ENCODE measurements around the gene ZNF536. TPM values are rescaled to one million over a fixed set of nuclear protein-coding genes. Genes with fewer than 3 reads are reported as not detected.

ZNF536 gene
- total RNA-seq, 1 experiment from 2014 or later = not detected

DNA sequence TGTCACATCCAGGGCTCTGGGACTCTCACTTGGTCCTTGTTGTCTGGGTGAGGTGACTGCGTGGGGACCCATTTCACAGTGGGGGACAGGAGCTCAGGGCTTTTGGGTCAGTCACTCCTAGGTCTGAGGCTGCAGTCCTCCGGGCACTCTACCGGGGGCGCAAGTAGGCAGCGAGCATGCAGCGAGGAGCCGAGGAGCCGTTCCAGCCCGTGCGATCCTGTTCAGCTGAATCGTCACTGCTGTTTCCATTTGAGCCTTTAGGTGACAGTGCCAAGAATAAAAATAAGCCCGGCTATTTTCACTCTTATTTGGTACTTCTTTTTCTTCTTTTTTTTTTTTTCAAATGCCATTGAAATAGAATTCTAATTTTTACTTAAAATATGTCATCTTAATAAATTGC is 126.5 kb downstream of the ZNF536 start:
- no peak overlapping the region for H3K27ac Mint-ChIP-seq
- Histone ChIP-seq H3T11ph (ENCODE audit: low read length) (no peak overlapping the region), H3K4ac (ENCODE audit: low read depth, low read length) (no peak overlapping the region), H3K9ac (ENCODE audit: extremely low read depth, insufficient read length, low read length) (no peak overlapping the region), H2BK120ac (ENCODE audit: low read depth, low read length, poor library complexity, severe bottlenecking) (no peak overlapping the region), H3K79me1 (ENCODE audit: insufficient read depth, low read depth, low read length, poor library complexity, severe bottlenecking) (no peaks in the 10 kb centered on the region), H3K4me2 (ENCODE audit: insufficient read depth, insufficient read length, low read length) (no peak overlapping the region), H2BK15ac (ENCODE audit: low read depth, low read length) (no peak overlapping the region), H2BK12ac (ENCODE audit: insufficient read length, low read depth, low read length) (no peak overlapping the region), H3K18ac (ENCODE audit: insufficient read length, low read depth, low read length) (no peak overlapping the region), H2BK20ac (ENCODE audit: low read depth, low read length, poor library complexity, severe bottlenecking) (no peak overlapping the region), H4K20me1 (ENCODE audit: control insufficient read depth, insufficient read depth, insufficient read length) (no peaks in the 10 kb centered on the region), H2AK5ac (ENCODE audit: insufficient read length, low read length) (no peak overlapping the region), H4K91ac (ENCODE audit: insufficient read length, low read depth, low read length) (no peak overlapping the region), H3K9me3 (ENCODE audit: control insufficient read depth, low read depth, low read length) (no peaks in the 10 kb centered on the region), H3K23ac (ENCODE audit: insufficient read length, low read depth, low read length) (no peak overlapping the region), H2AFZ (ENCODE audit: low read length) (no peak overlapping the region), H4K5ac (ENCODE audit: insufficient read length, low read depth, low read length) (no peak overlapping the region), H2BK5ac (ENCODE audit: insufficient read length, low read length) (no peak overlapping the region), H3K14ac (ENCODE audit: insufficient read depth, low read length) (no peak overlapping the region), H3K56ac (ENCODE audit: insufficient read length, low read depth, low read length) (no peak overlapping the region), H3K4me1 (ENCODE audit: insufficient read depth, low read length) (no peaks in the 10 kb centered on the region), H3K23me2 (ENCODE audit: insufficient read length, low read depth, low read length, poor library complexity, severe bottlenecking) (no peaks in the 10 kb centered on the region), H3K27ac (ENCODE audit: insufficient read length, low read depth, low read length) (no peak overlapping the region), H4K8ac (replicated peaks; ENCODE audit: insufficient read length, low read depth, low read length) (no peak overlapping the region), H3K27me3 (ENCODE audit: insufficient read depth, low read length) (no peaks in the 10 kb centered on the region), H3K79me2 (ENCODE audit: insufficient read depth, low read length) (no peaks in the 10 kb centered on the region)
- H3K4me3 Mint-ChIP-seq = no peak overlapping the region
- H3K36me3 Mint-ChIP-seq (ENCODE audit: insufficient read depth in 1 of 3, low read depth in 3 of 3) = no peaks in the 10 kb centered on the region
- no CpG with 5 or more reads among the region's 12 CpGs for WGBS (ENCODE audit: extremely low coverage, insufficient read length, low lambda C conversion rate)
- H3K27me3 Mint-ChIP-seq (ENCODE audit: low read depth) = no peaks in the 10 kb centered on the region; the same call in none of the 2 replicates
- TF ChIP-seq CTCF (conservative IDR thresholded peaks at IDR 0.05) = peak; percentile 72
- H3K4me1 Mint-ChIP-seq = peaks cover under 1 to 16% of the 10 kb centered on the region in 2 experiments
- peaks cover 0 to 4% of the 10 kb centered on the region in 2 experiments; a peak in 1 of 5 replicates for H3K9me3 Mint-ChIP-seq
- peak; percentile 78 for DNase-seq

Data from H9 (cell line).